Lower leg skin (tissue), 4 donors: ENCODE results near the gene THBS1. TPM values are rescaled to one million over a fixed set of nuclear protein-coding genes. Genes with fewer than 3 reads are reported as not detected.
A peak's percentile ranks its signal among the peaks of the same experiment; 100 is the strongest.

Source experiments
- DNase-seq, 2 donors: peaks; one replicate each; pipeline ENCODE4 v3.0.0-alpha.2; 2019; ENCODE audit warnings: low spot score in 2 of 2
- H3K4me3 ChIP-seq: fragments of 200-600 bp; sonication (generic); 2 replicates; pipeline ENCODE4 v1.5.1; 2017; ENCODE audit warnings: mild to moderate bottlenecking, low read depth; ENCODE audit not compliant: poor library complexity, severe bottlenecking
- POLR2A ChIP-seq, 2 donors: fragments of 450-650 bp; IDR thresholded peaks; one replicate each; pipeline ENCODE4 v1.6.1; 2016 to 2017; ENCODE audit warnings: antibody characterized with exemption in 2 of 2, mild to moderate bottlenecking in 1 of 2, moderate library complexity in 1 of 2
- WGBS, 2 donors: methylation state at CpG; one replicate each; pipeline ENCODE4 v1.1.5; 2018; 5-methylcytosine and 5-hydroxymethylcytosine counted together
- intact Hi-C: fragments of 100-400 bp; cut with DNase I; formaldehyde crosslinking; loops from one replicate; pipeline ENCODE4 v1.15.0; 2023; ENCODE audit warnings: low total_unique reads
- total RNA-seq, 4 donors: library from RNA; depleted of rRNA; stranded (reverse); fragments of >200 nt; gene quantifications; one replicate each; pipeline ENCODE4 v1.1.0, GENCODE V29; 2016
- TF ChIP-seq, protein P1 (sequence below), 3 donors: fragments of 450-650 bp; IDR thresholded peaks; one replicate each; pipeline ENCODE4 v1.5.1; 2016; ENCODE audit warnings: antibody characterized with exemption in 3 of 3, mild to moderate bottlenecking in 3 of 3, moderate library complexity in 2 of 3

Gene THBS1
- total RNA-seq, 4 donors from 2014 or later = 84.7 to 158 (median 103) TPM

DNA sequence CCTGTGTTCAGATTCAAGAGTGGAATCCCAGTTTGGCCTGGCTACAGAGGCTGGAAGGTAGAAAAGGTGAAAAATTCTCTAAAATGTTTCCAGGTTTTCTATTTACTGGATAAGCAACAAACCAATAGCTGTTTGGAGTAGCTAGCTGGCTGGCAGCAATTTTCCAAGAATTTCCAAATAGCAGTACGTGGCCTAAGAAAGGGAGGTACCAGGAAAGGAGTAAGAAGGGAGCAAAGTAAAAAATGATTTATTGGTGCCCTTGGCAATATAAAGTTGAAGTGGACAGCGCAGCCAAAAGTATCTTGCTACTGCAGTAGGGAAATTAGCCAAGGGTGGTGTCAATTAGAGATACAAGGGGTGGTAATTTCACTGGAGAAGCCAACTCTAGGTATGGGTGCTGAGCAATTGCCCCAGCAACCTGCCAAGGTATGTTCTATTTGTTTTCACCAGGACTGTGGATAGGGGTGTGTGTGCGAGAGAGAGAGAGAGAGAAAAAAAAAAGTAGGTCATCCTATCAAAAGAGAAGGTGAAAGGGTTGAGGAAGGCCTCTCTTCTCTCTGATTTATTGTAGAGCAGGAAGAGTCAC lies 40.8 kb upstream of the THBS1 start:
- TF ChIP-seq POLR2A (IDR thresholded peaks at IDR 0.05) = no peak
- TF ChIP-seq, protein P1, sequence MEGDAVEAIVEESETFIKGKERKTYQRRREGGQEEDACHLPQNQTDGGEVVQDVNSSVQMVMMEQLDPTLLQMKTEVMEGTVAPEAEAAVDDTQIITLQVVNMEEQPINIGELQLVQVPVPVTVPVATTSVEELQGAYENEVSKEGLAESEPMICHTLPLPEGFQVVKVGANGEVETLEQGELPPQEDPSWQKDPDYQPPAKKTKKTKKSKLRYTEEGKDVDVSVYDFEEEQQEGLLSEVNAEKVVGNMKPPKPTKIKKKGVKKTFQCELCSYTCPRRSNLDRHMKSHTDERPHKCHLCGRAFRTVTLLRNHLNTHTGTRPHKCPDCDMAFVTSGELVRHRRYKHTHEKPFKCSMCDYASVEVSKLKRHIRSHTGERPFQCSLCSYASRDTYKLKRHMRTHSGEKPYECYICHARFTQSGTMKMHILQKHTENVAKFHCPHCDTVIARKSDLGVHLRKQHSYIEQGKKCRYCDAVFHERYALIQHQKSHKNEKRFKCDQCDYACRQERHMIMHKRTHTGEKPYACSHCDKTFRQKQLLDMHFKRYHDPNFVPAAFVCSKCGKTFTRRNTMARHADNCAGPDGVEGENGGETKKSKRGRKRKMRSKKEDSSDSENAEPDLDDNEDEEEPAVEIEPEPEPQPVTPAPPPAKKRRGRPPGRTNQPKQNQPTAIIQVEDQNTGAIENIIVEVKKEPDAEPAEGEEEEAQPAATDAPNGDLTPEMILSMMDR (IDR thresholded peaks at IDR 0.05) = no peak
- H3K4me3 ChIP-seq = no peak overlapping the region
- no peak for DNase-seq
- 27 to 51% methylated on average over 3 of the region's 3 CpGs for WGBS, 2 donors
- intact Hi-C loops = loop anchor here (5.0 kb wide), 1 partner anchor 1053 kb away; no protein-coding TSS in a partner anchor

DNA sequence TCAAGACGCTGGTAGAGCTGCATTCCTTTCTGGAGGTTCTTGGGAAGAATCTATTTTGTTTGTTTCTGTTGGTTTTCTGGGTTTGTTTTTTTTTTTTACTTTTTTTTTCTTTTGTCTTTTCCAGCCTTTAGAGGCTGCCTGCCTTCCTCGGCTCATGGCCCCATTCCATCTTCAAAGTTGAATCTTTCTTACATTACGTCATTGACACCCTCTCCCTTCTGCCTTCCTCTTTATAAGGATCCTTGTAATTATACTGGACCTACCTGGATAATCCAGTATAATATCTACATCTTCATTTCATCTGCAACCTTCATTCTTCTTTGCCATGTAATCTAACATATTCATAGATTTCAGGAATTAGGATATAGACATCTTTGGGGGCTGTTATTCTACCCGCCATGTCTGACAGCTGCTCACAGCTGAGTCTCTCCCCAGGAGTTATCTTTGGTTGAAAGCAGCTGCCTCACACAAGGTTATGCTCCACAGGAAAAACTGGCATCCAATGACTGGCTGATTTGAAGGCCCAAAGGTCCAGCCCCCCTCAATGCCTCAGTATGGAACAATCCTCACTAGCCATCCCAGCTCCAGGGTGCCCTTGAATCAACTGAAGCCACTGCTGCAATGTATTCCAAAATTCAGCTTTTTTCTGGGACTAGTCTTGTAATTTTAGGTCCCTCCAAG lies 38.4 kb upstream of the THBS1 start:
- no peak overlapping the region for H3K4me3 ChIP-seq
- 89 to 92% methylated on average over 4 of the region's 4 CpGs for WGBS, 2 donors
- TF ChIP-seq, protein P1 (IDR thresholded peaks at IDR 0.05) = no peak
- TF ChIP-seq POLR2A (IDR thresholded peaks at IDR 0.05) = no peak
- peak in 1 of 2 donors; percentile 39 for DNase-seq
- intact Hi-C loops = loop anchor here (5.0 kb wide), 1 partner anchor 1055 kb away; no protein-coding TSS in a partner anchor

DNA sequence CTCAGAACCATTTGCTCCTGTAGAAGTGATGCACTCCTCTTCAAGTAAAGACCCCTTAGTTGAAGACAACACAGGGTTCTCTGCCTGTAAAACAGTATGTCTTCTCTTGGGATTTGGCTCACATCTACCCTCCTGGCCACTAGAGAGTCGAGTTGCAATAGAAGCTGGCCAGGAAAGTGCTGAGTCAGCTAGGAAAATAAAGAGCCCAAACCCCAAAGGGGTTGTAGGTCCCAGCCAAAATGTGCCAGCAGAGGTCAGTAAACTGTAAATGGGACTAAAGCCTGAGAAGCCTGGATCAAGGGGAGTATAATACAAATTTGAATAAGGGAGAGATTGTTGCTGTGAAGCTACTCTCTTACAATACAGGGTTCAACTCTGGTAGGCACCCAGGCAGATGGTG lies 37.2 kb upstream of the THBS1 start:
- H3K4me3 ChIP-seq = no peak overlapping the region
- DNase-seq = no peak
- intact Hi-C loops = loop anchor here (5.0 kb wide), 1 partner anchor 1056 kb away; no protein-coding TSS in a partner anchor
- no peak for TF ChIP-seq POLR2A (IDR thresholded peaks at IDR 0.05)
- TF ChIP-seq, protein P1 (IDR thresholded peaks at IDR 0.05) = no peak
- 13 to 23% methylated on average over 1 of the region's 1 CpG for WGBS, 2 donors

DNA sequence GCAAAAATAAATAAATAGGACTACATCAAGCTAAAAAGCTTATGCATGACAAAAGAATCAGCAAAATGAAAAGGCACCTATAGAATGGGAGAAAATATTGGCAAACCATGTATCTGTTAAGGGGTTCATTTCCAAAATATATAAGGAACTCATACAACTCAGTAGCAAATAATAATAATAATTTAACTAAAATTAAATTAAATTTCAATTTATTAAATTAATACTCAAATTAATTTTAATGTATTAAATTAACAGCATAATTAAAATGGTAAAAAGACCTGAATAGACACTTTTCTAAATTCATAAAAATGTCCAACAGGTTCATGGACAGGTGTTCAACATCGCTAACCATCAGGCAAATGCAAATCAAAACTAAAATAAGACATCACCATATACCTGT lies 34.0 kb upstream of the THBS1 start:
- intact Hi-C loops = no loop called here
- DNase-seq = no peak
- WGBS, 2 donors = 91 to 95% methylated on average over 1 of the region's 1 CpG
- TF ChIP-seq POLR2A (IDR thresholded peaks at IDR 0.05) = no peak
- TF ChIP-seq, protein P1 (IDR thresholded peaks at IDR 0.05) = no peak
- H3K4me3 ChIP-seq = no peak overlapping the region

DNA sequence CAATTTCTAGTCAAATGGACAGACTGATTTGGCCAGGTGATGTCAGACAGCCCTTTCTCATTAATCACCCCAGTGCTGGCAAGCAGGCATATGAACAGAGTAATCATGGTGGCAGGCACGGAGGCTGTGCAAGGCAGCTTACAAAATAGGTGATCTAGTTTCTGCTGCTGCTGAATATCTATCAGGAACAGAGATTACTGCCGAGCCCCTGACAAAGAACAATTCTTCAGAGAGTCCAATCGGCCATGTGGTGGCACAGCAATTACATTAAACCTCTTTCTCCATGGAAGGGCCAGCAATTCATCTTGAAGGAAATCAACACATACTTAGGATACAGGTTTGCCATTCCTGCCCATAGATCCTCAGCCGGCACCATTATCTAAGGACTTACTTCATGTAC lies 32.3 kb upstream of the THBS1 start:
- H3K4me3 ChIP-seq = no peak overlapping the region
- intact Hi-C loops = no loop called here
- TF ChIP-seq, protein P1 (IDR thresholded peaks at IDR 0.05) = no peak
- no peak for TF ChIP-seq POLR2A (IDR thresholded peaks at IDR 0.05)
- no peak for DNase-seq
- WGBS, 2 donors = 93 to 97% methylated on average over 4 of the region's 4 CpGs
